Kidney (tissue), 14 donors: ENCODE data around the gene VWA8. TPM values are rescaled to one million over a fixed set of nuclear protein-coding genes. Genes with fewer than 3 reads are reported as not detected.

Experiments
- DNase-seq, 5 donors: peaks; one replicate each; pipeline ENCODE4 v3.0.0-alpha.2; 2013 to 2020
- FAIRE-seq: peaks from 2 replicates; lab custom pipeline; 2012; peaks lifted over from hg19 to GRCh38; lab: Jason Lieb, UNC
- H3K27ac ChIP-seq, 2 donors: one replicate each; pipeline ENCODE4 v1.7.0; 2013; ENCODE audit warnings: low read depth in 2 of 2, low read length in 2 of 2, inconsistent platforms in 1 of 2
- H3K27me3 ChIP-seq: one replicate; pipeline ENCODE4 v1.7.1; 2013; ENCODE audit warnings: low read length, inconsistent platforms; ENCODE audit not compliant: control insufficient read depth, insufficient read depth
- H3K36me3 ChIP-seq, 3 donors: one replicate each; pipeline versions ENCODE4 v1.7.0 to v1.7.1; 2013; ENCODE audit warnings: low read length in 3 of 3, control low read depth in 1 of 3, inconsistent platforms in 1 of 3; ENCODE audit not compliant: insufficient read depth in 3 of 3, control insufficient read depth in 2 of 3
- H3K4me1 ChIP-seq, 3 donors: one replicate each; pipeline versions ENCODE4 v1.7.0 to v1.7.1; 2013; ENCODE audit warnings: low read length in 3 of 3, inconsistent platforms in 1 of 3, low read depth in 1 of 3; ENCODE audit not compliant: control insufficient read depth in 2 of 3, insufficient read depth in 2 of 3
- H3K4me3 ChIP-seq, 3 donors: one replicate each; pipeline versions ENCODE4 v1.7.0 to v1.8.1; 2013; ENCODE audit warnings: low read length in 3 of 3, control low read depth in 1 of 3, inconsistent platforms in 1 of 3
- H3K9ac ChIP-seq, 3 donors: one replicate each; pipeline versions ENCODE4 v1.7.0 to v1.7.1; 2013; ENCODE audit warnings: low read length in 3 of 3, control low read depth in 1 of 3, inconsistent platforms in 1 of 3
- H3K9me3 ChIP-seq, 3 donors: one replicate each; pipeline versions ENCODE4 v1.7.0 to v1.7.1; 2013; ENCODE audit warnings: low read length in 3 of 3, control low read depth in 1 of 3, inconsistent platforms in 1 of 3; ENCODE audit not compliant: control insufficient read depth in 2 of 3, insufficient read depth in 1 of 3
- CTCF ChIP-seq: IDR thresholded peaks from 3 replicates; pipeline ENCODE4 v1.5.1; 2012; ENCODE audit warnings: mild to moderate bottlenecking, moderate library complexity, borderline replicate concordance; ENCODE audit not compliant: insufficient read depth; ENCODE audit errors: extremely low read depth
- intact Hi-C: fragments of 100-400 bp; cut with DNase I; formaldehyde crosslinking; loops from one replicate; pipeline ENCODE4 v1.11.1; 2022
- polyA plus RNA-seq: library from polyadenylated mRNA; stranded (reverse); fragments of 350-450 nt; fragmentation: Illumina TruSeq; extraction: RNeasy Lipid Tissue Mini Kit (QIAGEN cat#74804); gene quantifications from one replicate; pipeline ENCODE4 v1.2.3, GENCODE V29; 2014; ENCODE audit warnings: low read depth, low replicate concordance; ENCODE audit not compliant: insufficient read depth
- total RNA-seq: library from RNA; stranded (reverse); fragmentation: NEBNext Ultra II Directional; extraction: Animal tissue kit (Norgen Biotek cat#: 25700); gene quantifications from one replicate; pipeline ENCODE4 v1.2.1, GENCODE V29; 2021
- donor health status: control.
- donor health status: control.
- donor health status: control.
- donor health status: control.
- donor health status: control.
- donor health status: DM: yes; HTN: yes; CAD: no.
- donor health status: Normal renal cell carcinoma (clear cell type).

VWA8 gene
- total and polyA plus RNA-seq, 2 donors from 2014 or later: 6.4 to 21.3 TPM

GRCh38 chr13:41627425-41627824 is 333.5 kb downstream of the VWA8 start:
- Histone ChIP-seq H3K27ac (no peak overlapping the region), H3K36me3 (no peaks in the 10 kb centered on the region), H3K9me3 (no peaks in the 10 kb centered on the region), H3K4me1 (no peaks in the 10 kb centered on the region), H3K9ac (no peak overlapping the region), H3K4me3 (no peak overlapping the region), H3K27me3 (no peaks in the 10 kb centered on the region)
- intact Hi-C loops: no loop called here
- TF ChIP-seq CTCF: no peak
- DNase-seq (no peak), FAIRE-seq (no peak)

GRCh38 chr13:41624041-41624440 is 336.9 kb downstream of the VWA8 start:
- no peak for DNase-seq
- H3K27ac ChIP-seq: no peak overlapping the region
- no peak for FAIRE-seq
- no peak for TF ChIP-seq CTCF
- no peak overlapping the region for H3K9ac ChIP-seq
- no peaks in the 10 kb centered on the region for H3K36me3 ChIP-seq
- intact Hi-C loops: no loop called here
- no peaks in the 10 kb centered on the region for H3K9me3 ChIP-seq
- H3K4me1 ChIP-seq: no peaks in the 10 kb centered on the region
- no peaks in the 10 kb centered on the region for H3K27me3 ChIP-seq
- H3K4me3 ChIP-seq: no peak overlapping the region

- H3K9ac ChIP-seq: no peak overlapping the region
- TF ChIP-seq CTCF: no peak
- no peaks in the 10 kb centered on the region for H3K4me1 ChIP-seq
- no peaks in the 10 kb centered on the region for H3K27me3 ChIP-seq
- H3K27ac ChIP-seq: peak overlapping the region in 1 of 2 donors; percentile 52
- H3K4me3 ChIP-seq: no peak overlapping the region
- intact Hi-C loops: no loop called here
- DNase-seq (peak in 1 of 5 donors; percentile 53), FAIRE-seq (no peak)
- no peaks in the 10 kb centered on the region for H3K9me3 ChIP-seq
- H3K36me3 ChIP-seq: no peaks in the 10 kb centered on the region
Measured at GRCh38 chr13:41622432-41623429, 338.2 kb downstream of the VWA8 start.
